ENCODE results near the gene AP3B1.

Gene AP3B1

DNA sequence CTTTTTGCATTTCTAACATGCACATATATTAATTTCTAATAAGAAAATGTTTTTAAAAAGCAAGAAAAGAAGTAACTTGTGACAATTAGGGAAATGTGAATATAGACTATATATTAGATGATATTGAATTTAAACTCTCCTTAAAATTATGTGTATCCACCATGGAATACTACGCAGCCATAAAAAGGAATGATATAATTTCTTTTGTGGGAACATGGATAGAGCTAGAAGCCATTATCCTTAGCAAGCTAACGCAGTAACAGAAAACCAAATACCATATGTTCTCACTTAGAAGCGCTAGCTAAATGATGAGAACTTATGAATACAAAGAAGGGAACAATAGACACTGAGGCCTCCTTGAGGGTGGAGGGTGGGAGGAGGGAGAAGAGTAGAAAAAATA lies 23.8 kb upstream of the AP3B1 start:
- Histone ChIP-seq H4K91ac (ENCODE audit: low read depth, low read length) (no peak overlapping the region), H3K79me1 (ENCODE audit: low read length) (no peaks in the 10 kb centered on the region), H3K4me3 (ENCODE audit: low read depth, low read length) (no peak overlapping the region), H3K14ac (ENCODE audit: low read length) (no peak overlapping the region), H4K8ac (ENCODE audit: low read depth, low read length) (no peak overlapping the region), H2BK120ac (ENCODE audit: insufficient read depth, low read length, poor library complexity) (no peak overlapping the region), H3K23ac (ENCODE audit: low read length) (no peak overlapping the region), H3K27ac (ENCODE audit: low read depth, low read length) (no peak overlapping the region), H3K79me2 (ENCODE audit: control insufficient read depth, insufficient read depth, low read length, poor library complexity) (no peaks in the 10 kb centered on the region), H2AK5ac (ENCODE audit: low read length) (no peak overlapping the region), H3K4ac (ENCODE audit: low read depth, low read length) (no peak overlapping the region), H3K36me3 (ENCODE audit: control insufficient read depth in 1 of 2, insufficient read depth in 2 of 2, low read length in 2 of 2) (no peaks in the 10 kb centered on the region), H3K27me3 (ENCODE audit: insufficient read depth, low read length) (no peaks in the 10 kb centered on the region), H3K18ac (ENCODE audit: low read length) (no peak overlapping the region), H2BK12ac (ENCODE audit: low read length) (no peak overlapping the region), H3K4me1 (ENCODE audit: control insufficient read depth in 1 of 2, insufficient read depth in 2 of 2, low read length in 2 of 2) (no peaks in the 10 kb centered on the region), H3K9me3 (ENCODE audit: insufficient read depth, low read depth, low read length) (no peaks in the 10 kb centered on the region), H3K9ac (ENCODE audit: low read length) (no peak overlapping the region), H2BK5ac (ENCODE audit: low read depth, low read length, poor library complexity) (no peak overlapping the region), H3K4me2 (ENCODE audit: low read length) (no peak overlapping the region), H4K12ac (ENCODE audit: low read depth, low read length) (no peak overlapping the region), H2AFZ (ENCODE audit: insufficient read depth, low read length, poor library complexity) (no peak overlapping the region)
- DNase-seq = no peak
- no CpG with 5 or more reads among the region's 3 CpGs for WGBS (ENCODE audit: extremely low coverage, insufficient coverage, insufficient read length)

DNA sequence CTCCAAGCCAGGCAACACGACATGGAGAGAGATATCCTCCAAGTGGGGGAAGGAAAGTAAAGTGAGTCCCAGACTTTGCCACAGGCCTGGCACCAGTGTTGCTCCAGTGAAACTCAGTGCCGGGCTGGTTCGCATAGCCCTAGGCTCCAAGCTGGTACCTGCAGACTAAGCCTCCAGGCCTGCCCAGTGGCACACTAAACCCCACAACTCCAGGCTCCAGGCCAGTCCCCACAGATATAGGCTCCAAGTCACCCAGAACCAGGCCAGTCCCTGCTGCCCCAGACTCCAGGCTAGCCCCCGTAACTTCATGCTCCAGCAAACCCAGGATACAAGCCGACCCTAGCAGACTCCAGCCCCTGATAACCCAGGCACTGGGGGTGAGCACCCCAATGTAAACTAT lies 23.0 kb upstream of the AP3B1 start:
- H2BK5ac ChIP-seq (ENCODE audit: low read depth, low read length, poor library complexity) = no peak overlapping the region
- H3K4me2 ChIP-seq (ENCODE audit: low read length) = no peak overlapping the region
- no peaks in the 10 kb centered on the region for H3K4me1 ChIP-seq (ENCODE audit: control insufficient read depth in 1 of 2, insufficient read depth in 2 of 2, low read length in 2 of 2)
- no peak for DNase-seq
- H3K27me3 ChIP-seq (ENCODE audit: insufficient read depth, low read length) = no peaks in the 10 kb centered on the region
- no peak overlapping the region for H3K14ac ChIP-seq (ENCODE audit: low read length)
- no peak overlapping the region for H3K9ac ChIP-seq (ENCODE audit: low read length)
- H3K4ac ChIP-seq (ENCODE audit: low read depth, low read length) = no peak overlapping the region
- no peak overlapping the region for H4K91ac ChIP-seq (ENCODE audit: low read depth, low read length)
- H3K79me1 ChIP-seq (ENCODE audit: low read length) = no peaks in the 10 kb centered on the region
- H3K9me3 ChIP-seq (ENCODE audit: insufficient read depth, low read depth, low read length) = no peaks in the 10 kb centered on the region
- no CpG with 5 or more reads among the region's 5 CpGs for WGBS (ENCODE audit: extremely low coverage, insufficient coverage, insufficient read length)
- no peak overlapping the region for H2AK5ac ChIP-seq (ENCODE audit: low read length)
- H2BK120ac ChIP-seq (ENCODE audit: insufficient read depth, low read length, poor library complexity) = no peak overlapping the region
- H3K23ac ChIP-seq (ENCODE audit: low read length) = peak overlapping the region; percentile 45
- H2BK12ac ChIP-seq (ENCODE audit: low read length) = no peak overlapping the region
- H3K36me3 ChIP-seq (ENCODE audit: control insufficient read depth in 1 of 2, insufficient read depth in 2 of 2, low read length in 2 of 2) = no peaks in the 10 kb centered on the region
- no peak overlapping the region for H4K12ac ChIP-seq (ENCODE audit: low read depth, low read length)
- no peak overlapping the region for H3K4me3 ChIP-seq (ENCODE audit: low read depth, low read length)
- H3K79me2 ChIP-seq (ENCODE audit: control insufficient read depth, insufficient read depth, low read length, poor library complexity) = no peaks in the 10 kb centered on the region
- H3K27ac ChIP-seq (ENCODE audit: low read depth, low read length) = no peak overlapping the region
- no peak overlapping the region for H3K18ac ChIP-seq (ENCODE audit: low read length)
- no peak overlapping the region for H4K8ac ChIP-seq (ENCODE audit: low read depth, low read length)
- no peak overlapping the region for H2AFZ ChIP-seq (ENCODE audit: insufficient read depth, low read length, poor library complexity)

- H3K18ac ChIP-seq (ENCODE audit: low read length) = no peak overlapping the region
- no peak overlapping the region for H3K4ac ChIP-seq (ENCODE audit: low read depth, low read length)
- H3K4me3 ChIP-seq (ENCODE audit: low read depth, low read length) = no peak overlapping the region
- no peaks in the 10 kb centered on the region for H3K9me3 ChIP-seq (ENCODE audit: insufficient read depth, low read depth, low read length)
- H3K23ac ChIP-seq (ENCODE audit: low read length) = no peak overlapping the region
- no peaks in the 10 kb centered on the region for H3K4me1 ChIP-seq (ENCODE audit: control insufficient read depth in 1 of 2, insufficient read depth in 2 of 2, low read length in 2 of 2)
- H3K36me3 ChIP-seq (ENCODE audit: control insufficient read depth in 1 of 2, insufficient read depth in 2 of 2, low read length in 2 of 2) = no peaks in the 10 kb centered on the region
- H3K27me3 ChIP-seq (ENCODE audit: insufficient read depth, low read length) = no peaks in the 10 kb centered on the region
- no CpG with 5 or more reads among the region's 1 CpG for WGBS (ENCODE audit: extremely low coverage, insufficient coverage, insufficient read length)
- no peak overlapping the region for H3K9ac ChIP-seq (ENCODE audit: low read length)
- no peak overlapping the region for H4K12ac ChIP-seq (ENCODE audit: low read depth, low read length)
- H3K79me1 ChIP-seq (ENCODE audit: low read length) = no peaks in the 10 kb centered on the region
- no peaks in the 10 kb centered on the region for H3K79me2 ChIP-seq (ENCODE audit: control insufficient read depth, insufficient read depth, low read length, poor library complexity)
- H4K91ac ChIP-seq (ENCODE audit: low read depth, low read length) = no peak overlapping the region
- no peak overlapping the region for H2BK5ac ChIP-seq (ENCODE audit: low read depth, low read length, poor library complexity)
- H2BK12ac ChIP-seq (ENCODE audit: low read length) = no peak overlapping the region
- DNase-seq = no peak
- no peak overlapping the region for H3K27ac ChIP-seq (ENCODE audit: low read depth, low read length)
- H3K14ac ChIP-seq (ENCODE audit: low read length) = no peak overlapping the region
- no peak overlapping the region for H2AK5ac ChIP-seq (ENCODE audit: low read length)
- H3K4me2 ChIP-seq (ENCODE audit: low read length) = no peak overlapping the region
- no peak overlapping the region for H2BK120ac ChIP-seq (ENCODE audit: insufficient read depth, low read length, poor library complexity)
- no peak overlapping the region for H4K8ac ChIP-seq (ENCODE audit: low read depth, low read length)
- H2AFZ ChIP-seq (ENCODE audit: insufficient read depth, low read length, poor library complexity) = no peak overlapping the region
Observed at GRCh38 chr5:78308703-78309102, 14.2 kb upstream of the AP3B1 start.

- H3K4me1 ChIP-seq (ENCODE audit: control insufficient read depth in 1 of 2, insufficient read depth in 2 of 2, low read length in 2 of 2) = peaks cover 0 to under 1% of the 10 kb centered on the region in 2 experiments
- WGBS (ENCODE audit: extremely low coverage, insufficient coverage, insufficient read length) = no CpG with 5 or more reads among the region's 2 CpGs
- H3K27ac ChIP-seq (ENCODE audit: low read depth, low read length) = no peak overlapping the region
- no peak overlapping the region for H3K4me3 ChIP-seq (ENCODE audit: low read depth, low read length)
- H2BK12ac ChIP-seq (ENCODE audit: low read length) = no peak overlapping the region
- H3K27me3 ChIP-seq (ENCODE audit: insufficient read depth, low read length) = no peaks in the 10 kb centered on the region
- H3K23ac ChIP-seq (ENCODE audit: low read length) = no peak overlapping the region
- no peak overlapping the region for H3K9ac ChIP-seq (ENCODE audit: low read length)
- H2BK5ac ChIP-seq (ENCODE audit: low read depth, low read length, poor library complexity) = no peak overlapping the region
- H4K8ac ChIP-seq (ENCODE audit: low read depth, low read length) = no peak overlapping the region
- peaks cover 3% of the 10 kb centered on the region for H3K9me3 ChIP-seq (ENCODE audit: insufficient read depth, low read depth, low read length)
- H2BK120ac ChIP-seq (ENCODE audit: insufficient read depth, low read length, poor library complexity) = no peak overlapping the region
- DNase-seq = peak in 1 of 2 donors; percentile 55
- H4K91ac ChIP-seq (ENCODE audit: low read depth, low read length) = no peak overlapping the region
- H3K4me2 ChIP-seq (ENCODE audit: low read length) = no peak overlapping the region
- no peaks in the 10 kb centered on the region for H3K79me1 ChIP-seq (ENCODE audit: low read length)
- H2AFZ ChIP-seq (ENCODE audit: insufficient read depth, low read length, poor library complexity) = no peak overlapping the region
- no peak overlapping the region for H2AK5ac ChIP-seq (ENCODE audit: low read length)
- H3K4ac ChIP-seq (ENCODE audit: low read depth, low read length) = no peak overlapping the region
- H3K36me3 ChIP-seq (ENCODE audit: control insufficient read depth in 1 of 2, insufficient read depth in 2 of 2, low read length in 2 of 2) = no peaks in the 10 kb centered on the region
- H4K12ac ChIP-seq (ENCODE audit: low read depth, low read length) = no peak overlapping the region
- no peaks in the 10 kb centered on the region for H3K79me2 ChIP-seq (ENCODE audit: control insufficient read depth, insufficient read depth, low read length, poor library complexity)
- no peak overlapping the region for H3K18ac ChIP-seq (ENCODE audit: low read length)
- H3K14ac ChIP-seq (ENCODE audit: low read length) = no peak overlapping the region
Observed at GRCh38 chr5:78300464-78301045, 6.1 kb upstream of the AP3B1 start.
